Natural killer cell (primary cell): Measurements from ENCODE around the gene DHRS4. TPM values are rescaled to one million over a fixed set of nuclear protein-coding genes. Genes with fewer than 3 reads are reported as not detected.
"Not testable (repeated sequence)": the region's sequence is repeated elsewhere in the genome, so short reads cannot be mapped to it uniquely, and the experiment has no call there.

Experiments
- ATAC-seq, 3 donors: fragments of 150-1000 bp in 2 of 3; fragments of 200-7000 bp in 1 of 3; cut with Tn5 transposase; 1 replicate in 1 of 3; 2 replicates in 2 of 3; pipeline ENCODE4 v1.10.0; 2021; ENCODE audit warnings: mild to moderate bottlenecking in 2 of 3, moderate library complexity in 2 of 3
- DNase-seq, 2 donors: peaks; one replicate each; pipeline versions ENCODE4 v3.0.0 to v3.0.0-alpha.2; 2013 to 2021; ENCODE audit warnings: mixed read lengths in 1 of 2
- H3K27ac ChIP-seq: one replicate; pipeline ENCODE4 v1.5.1; 2013; ENCODE audit warnings: mild to moderate bottlenecking, low read length
- H3K27me3 ChIP-seq: one replicate; pipeline ENCODE4 v1.6.1; 2013; ENCODE audit warnings: low read length; ENCODE audit not compliant: control insufficient read depth, insufficient read depth
- H3K36me3 ChIP-seq: one replicate; pipeline ENCODE4 v1.6.1; 2013; ENCODE audit warnings: low read length; ENCODE audit not compliant: control insufficient read depth, insufficient read depth
- H3K4me1 ChIP-seq: one replicate; pipeline ENCODE4 v1.6.1; 2013; ENCODE audit warnings: low read length; ENCODE audit not compliant: control insufficient read depth, insufficient read depth
- H3K4me3 ChIP-seq: one replicate; pipeline ENCODE4 v1.5.1; 2013; ENCODE audit warnings: low read length
- H3K9me3 ChIP-seq: one replicate; pipeline ENCODE4 v1.6.1; 2013; ENCODE audit warnings: low read length; ENCODE audit not compliant: control insufficient read depth, insufficient read depth
- H3K27ac Mint-ChIP-seq, 2 donors: one replicate each; pipeline ENCODE4 v1.8.0; 2022; ENCODE audit warnings: mild to moderate bottlenecking in 2 of 2, mixed read lengths in 2 of 2, moderate library complexity in 1 of 2
- H3K27me3 Mint-ChIP-seq, 2 donors: one replicate each; pipeline ENCODE4 v1.8.0; 2022; ENCODE audit warnings: low read depth in 2 of 2, mixed read lengths in 2 of 2
- H3K36me3 Mint-ChIP-seq: one replicate; pipeline ENCODE4 v1.8.0; 2022; ENCODE audit warnings: mixed read lengths
- H3K4me1 Mint-ChIP-seq, 2 donors: one replicate each; pipeline ENCODE4 v1.8.0; 2022; ENCODE audit warnings: mixed read lengths in 2 of 2
- H3K4me3 Mint-ChIP-seq: one replicate; pipeline ENCODE4 v1.8.0; 2022; ENCODE audit warnings: mild to moderate bottlenecking, moderate library complexity, mixed read lengths
- H3K9me3 Mint-ChIP-seq, 2 donors: one replicate each; pipeline ENCODE4 v1.8.0; 2022; ENCODE audit warnings: mixed read lengths in 2 of 2
- WGBS: methylation state at CpG from one replicate; pipeline ENCODE4 v1.1.7; 2013; ENCODE audit warnings: missing lambda C conversion rate; ENCODE audit not compliant: insufficient coverage; 5-methylcytosine and 5-hydroxymethylcytosine counted together
- intact Hi-C: fragments of 100-400 bp; cut with micrococcal nuclease; formaldehyde crosslinking; loops from one replicate; pipeline ENCODE4 v1.14.2; 2022
- total RNA-seq, 4 donors: library from RNA; stranded (reverse); fragments of 120-200 nt in 1 of 4; gene quantifications; one replicate each; pipeline versions ENCODE4 v1.2.3 to v1.2.4, GENCODE V29; 2013 to 2022

Gene DHRS4
- total RNA-seq, 3 donors from 2014 or later (not counting 1 experiment from before 2014, with no cell fraction given): 7.5 to 10.1 (median 9.9) TPM

DNA sequence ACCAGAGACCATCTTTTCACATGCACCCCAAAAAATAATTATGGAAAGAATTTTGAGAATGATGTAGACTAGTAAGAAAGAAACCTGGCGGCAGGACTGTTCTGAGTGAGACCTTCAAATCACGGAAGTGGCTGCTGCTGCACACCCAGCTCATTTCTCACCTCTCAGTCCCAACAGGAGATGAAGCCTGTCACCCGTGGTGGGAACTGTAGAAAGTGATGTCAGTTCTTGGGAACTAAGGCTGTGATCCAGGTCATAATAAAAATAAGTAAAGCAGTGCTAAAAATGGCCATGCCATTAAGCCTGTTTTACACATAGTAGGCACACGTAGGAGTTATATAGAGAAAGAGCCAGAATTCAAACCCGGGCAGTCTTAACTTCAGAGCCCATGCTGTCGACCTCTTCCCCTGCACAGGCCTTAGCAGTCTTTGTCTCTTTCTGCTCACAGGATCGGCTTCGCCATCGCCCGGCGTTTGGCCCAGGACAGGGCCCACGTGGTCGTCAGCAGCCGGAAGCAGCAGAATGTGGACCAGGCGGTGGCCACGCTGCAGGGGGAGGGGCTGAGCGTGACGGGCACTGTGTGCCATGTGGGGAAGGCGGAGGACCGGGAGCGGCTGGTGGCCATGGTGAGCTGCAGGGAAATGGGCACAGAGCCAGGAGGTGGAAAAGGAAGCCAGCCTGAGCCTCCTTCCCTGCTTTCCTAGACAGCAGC is 36.3 kb downstream of the DHRS4 start:
- H3K36me3 Mint-ChIP-seq, H3K9me3 ChIP-seq, H3K36me3 ChIP-seq, H3K27me3 Mint-ChIP-seq, H3K9me3 Mint-ChIP-seq, H3K4me3 ChIP-seq, H3K27me3 ChIP-seq, intact Hi-C loops, H3K27ac ChIP-seq: not testable (repeated sequence)
- H3K4me3 Mint-ChIP-seq: peak overlapping the region; percentile 88
- 95% methylated on average over 13 of the region's 21 CpGs for WGBS
- peak in 1 of 2 donors; percentile 39 for DNase-seq
- peak in 1 of 3 donors; percentile 29 for ATAC-seq
- H3K4me1 Mint-ChIP-seq: peaks cover 15 to 19% of the 10 kb centered on the region in 2 donors
- H3K27ac Mint-ChIP-seq: peak overlapping the region; percentile 80 to 86
- peaks cover 21% of the 10 kb centered on the region for H3K4me1 ChIP-seq

DNA sequence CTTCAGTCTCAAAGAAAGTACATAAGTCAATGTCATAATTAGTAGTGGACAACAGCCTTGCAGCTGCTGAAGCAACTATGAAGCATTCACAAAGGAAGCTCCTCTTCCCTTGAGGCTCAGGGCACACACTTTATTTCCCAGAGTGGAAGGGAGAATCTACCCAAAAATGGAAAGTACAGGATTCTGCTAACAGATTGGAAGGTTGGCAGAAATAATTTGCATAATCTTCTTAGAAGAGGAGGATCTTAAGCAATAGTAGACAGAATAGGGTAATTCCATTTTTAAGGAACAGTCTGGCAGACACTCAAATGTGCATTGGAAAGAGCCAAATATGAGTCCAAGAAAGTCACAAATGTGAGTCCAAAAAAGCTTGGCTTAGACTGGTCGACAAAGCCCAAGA is 37.4 kb downstream of the DHRS4 start:
- WGBS: 100% methylated on average over 1 of the region's 1 CpG
- H3K9me3 Mint-ChIP-seq, H3K27ac Mint-ChIP-seq, H3K9me3 ChIP-seq, H3K36me3 ChIP-seq, H3K4me3 ChIP-seq, H3K27me3 ChIP-seq, H3K36me3 Mint-ChIP-seq, H3K4me3 Mint-ChIP-seq, DNase-seq, H3K27ac ChIP-seq, intact Hi-C loops, H3K27me3 Mint-ChIP-seq, ATAC-seq: not testable (repeated sequence)
- H3K4me1 Mint-ChIP-seq: peaks cover 15 to 19% of the 10 kb centered on the region in 2 donors
- peaks cover 21% of the 10 kb centered on the region for H3K4me1 ChIP-seq

DNA sequence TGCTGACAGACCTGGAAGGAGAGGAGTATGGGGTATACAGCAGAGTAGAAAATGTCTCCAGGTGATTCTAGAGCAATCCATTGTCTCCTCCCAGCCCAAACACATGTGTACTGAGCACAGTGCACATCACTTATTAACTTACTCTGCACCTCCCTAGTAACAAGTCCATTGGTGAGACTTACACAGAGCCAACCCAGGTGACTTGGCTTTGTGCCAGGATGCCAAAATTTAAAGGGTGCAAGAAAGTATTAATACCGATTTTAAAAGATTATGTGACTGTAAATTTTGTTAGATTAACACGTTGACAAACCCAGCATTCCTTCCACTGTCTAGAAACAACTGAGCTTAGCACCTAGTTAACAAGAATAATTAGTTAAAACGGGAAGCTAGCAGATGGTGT is 39.5 kb downstream of the DHRS4 start:
- H3K27ac ChIP-seq, H3K36me3 ChIP-seq, DNase-seq, H3K27ac Mint-ChIP-seq, H3K9me3 Mint-ChIP-seq, H3K27me3 ChIP-seq, H3K4me3 Mint-ChIP-seq, ATAC-seq, H3K4me3 ChIP-seq, H3K27me3 Mint-ChIP-seq, intact Hi-C loops, H3K36me3 Mint-ChIP-seq, H3K9me3 ChIP-seq: not testable (repeated sequence)
- 93% methylated on average over 3 of the region's 3 CpGs for WGBS
- peaks cover 15 to 18% of the 10 kb centered on the region in 2 donors for H3K4me1 Mint-ChIP-seq
- peaks cover 20% of the 10 kb centered on the region for H3K4me1 ChIP-seq

GRCh38 chr14:23996009-23996408 is 42.4 kb downstream of the DHRS4 start:
- H3K4me1 ChIP-seq, H3K27me3 Mint-ChIP-seq, intact Hi-C loops, ATAC-seq, H3K27ac Mint-ChIP-seq, H3K9me3 Mint-ChIP-seq, H3K4me3 Mint-ChIP-seq, H3K27ac ChIP-seq, H3K36me3 ChIP-seq, H3K27me3 ChIP-seq, H3K36me3 Mint-ChIP-seq, H3K4me3 ChIP-seq, H3K4me1 Mint-ChIP-seq, H3K9me3 ChIP-seq, DNase-seq: not testable (repeated sequence)

GRCh38 chr14:23996825-23997224 is 43.3 kb downstream of the DHRS4 start:
- H3K9me3 Mint-ChIP-seq, H3K36me3 ChIP-seq, ATAC-seq, H3K36me3 Mint-ChIP-seq, H3K27ac Mint-ChIP-seq, H3K4me1 ChIP-seq, H3K27me3 Mint-ChIP-seq, H3K4me3 ChIP-seq, H3K4me3 Mint-ChIP-seq, H3K9me3 ChIP-seq, H3K4me1 Mint-ChIP-seq, H3K27me3 ChIP-seq, H3K27ac ChIP-seq, intact Hi-C loops, DNase-seq: not testable (repeated sequence)
- WGBS: no CpG with 5 or more reads among the region's 2 CpGs

GRCh38 chr14:23999640-24000039 is 46.1 kb downstream of the DHRS4 start:
- DNase-seq, H3K4me3 Mint-ChIP-seq, H3K27me3 Mint-ChIP-seq, H3K36me3 Mint-ChIP-seq, H3K4me1 ChIP-seq, intact Hi-C loops, H3K27ac ChIP-seq, H3K27me3 ChIP-seq, H3K4me3 ChIP-seq, H3K4me1 Mint-ChIP-seq, H3K9me3 Mint-ChIP-seq, ATAC-seq, H3K9me3 ChIP-seq, H3K36me3 ChIP-seq, H3K27ac Mint-ChIP-seq: not testable (repeated sequence)
- no CpG with 5 or more reads among the region's 5 CpGs for WGBS

GRCh38 chr14:24001078-24001477 is 47.5 kb downstream of the DHRS4 start:
- H3K36me3 Mint-ChIP-seq, DNase-seq, H3K4me1 ChIP-seq, H3K27ac Mint-ChIP-seq, H3K27me3 Mint-ChIP-seq, H3K9me3 Mint-ChIP-seq, H3K4me3 Mint-ChIP-seq, H3K27ac ChIP-seq, ATAC-seq, H3K36me3 ChIP-seq, H3K27me3 ChIP-seq, intact Hi-C loops, H3K4me3 ChIP-seq, H3K9me3 ChIP-seq, H3K4me1 Mint-ChIP-seq: not testable (repeated sequence)

DNA sequence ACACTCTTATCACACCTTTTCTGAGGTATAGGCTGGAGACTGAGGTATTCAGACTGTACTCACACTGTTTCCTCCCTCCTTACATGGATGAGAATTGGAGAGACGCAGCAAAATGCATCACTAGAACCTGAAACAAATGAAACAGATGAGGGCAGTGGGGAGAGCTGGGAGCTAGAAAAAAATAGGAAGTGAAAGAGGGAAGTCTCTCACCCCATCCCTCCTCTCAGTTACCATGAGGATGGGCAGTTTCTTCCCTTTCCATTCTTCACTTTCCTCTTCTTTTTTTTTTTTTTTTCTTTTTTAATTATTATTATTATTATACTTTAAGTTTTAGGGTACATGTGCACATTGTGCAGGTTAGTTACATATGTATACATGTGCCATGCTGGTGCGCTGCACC is 48.1 kb downstream of the DHRS4 start:
- H3K4me1 Mint-ChIP-seq, H3K36me3 Mint-ChIP-seq, H3K4me3 Mint-ChIP-seq, H3K27me3 ChIP-seq, H3K4me3 ChIP-seq, H3K4me1 ChIP-seq, intact Hi-C loops, H3K27ac ChIP-seq, H3K9me3 Mint-ChIP-seq, H3K9me3 ChIP-seq, H3K27me3 Mint-ChIP-seq, H3K27ac Mint-ChIP-seq, H3K36me3 ChIP-seq, DNase-seq, ATAC-seq: not testable (repeated sequence)
- WGBS: no CpG with 5 or more reads among the region's 2 CpGs
